Epithelial cell of prostate (primary cell): ENCODE measurements around the gene KRT16.

Experiments used
- DNase-seq: peaks from one replicate; pipeline ENCODE4 v3.0.0-alpha.2; 2011; ENCODE audit warnings: low read depth, low spot score
- H3K27ac ChIP-seq: fragments of 450-650 bp; 2 replicates; pipeline ENCODE4 v1.5.1; 2017; ENCODE audit warnings: mild to moderate bottlenecking

Gene KRT16

DNA sequence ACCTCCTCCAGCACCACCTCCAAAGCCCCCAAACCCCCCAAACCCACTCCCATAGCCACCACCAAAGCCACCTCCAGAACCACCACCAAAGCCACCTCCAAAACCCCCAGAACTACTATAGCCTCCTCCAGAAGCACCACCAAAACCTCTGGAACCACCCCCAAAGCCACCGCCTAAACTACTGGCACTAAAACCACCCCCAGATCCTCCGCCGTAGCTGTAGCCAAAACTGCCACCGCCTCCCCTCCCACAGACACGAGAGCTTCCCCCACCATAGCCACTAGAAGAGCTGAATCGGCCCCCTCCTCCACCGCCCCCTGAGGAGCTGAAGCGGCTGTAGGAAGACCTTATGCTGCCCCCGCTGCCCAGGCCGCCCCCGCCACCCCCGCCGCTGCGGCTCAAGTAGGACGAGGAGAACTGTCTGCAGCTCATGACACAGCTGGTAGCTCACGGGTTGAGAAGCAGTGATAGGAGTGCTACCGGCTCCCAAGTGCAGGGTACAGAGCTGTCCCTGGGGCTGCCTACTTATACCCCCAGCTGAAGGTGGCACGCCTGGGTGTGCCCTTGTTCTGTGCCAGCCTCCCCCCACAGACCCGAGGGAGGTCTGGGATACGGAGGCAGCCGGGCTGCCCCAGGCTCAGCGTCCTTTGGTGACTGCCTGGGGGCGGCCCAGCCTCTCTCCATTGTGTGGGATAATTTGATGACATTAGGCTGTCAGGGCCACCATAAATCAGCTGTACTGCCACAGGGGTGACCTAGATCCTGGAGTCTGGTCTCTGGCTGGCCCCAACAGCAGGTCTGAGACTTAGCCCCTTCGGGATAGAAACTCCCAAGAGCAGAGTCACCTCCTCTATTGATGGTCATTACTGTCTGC lies 40.8 kb downstream of the KRT16 start, which contains the start of gene KRT9:
Gene KRT9 (minus strand): TSS at position 499 of the 874 bp plus-strand sequence. CDS start 67 bp downstream, at position 432.
- H3K27ac ChIP-seq = no peak within 1 kb of the TSS
- no peak for DNase-seq

DNA sequence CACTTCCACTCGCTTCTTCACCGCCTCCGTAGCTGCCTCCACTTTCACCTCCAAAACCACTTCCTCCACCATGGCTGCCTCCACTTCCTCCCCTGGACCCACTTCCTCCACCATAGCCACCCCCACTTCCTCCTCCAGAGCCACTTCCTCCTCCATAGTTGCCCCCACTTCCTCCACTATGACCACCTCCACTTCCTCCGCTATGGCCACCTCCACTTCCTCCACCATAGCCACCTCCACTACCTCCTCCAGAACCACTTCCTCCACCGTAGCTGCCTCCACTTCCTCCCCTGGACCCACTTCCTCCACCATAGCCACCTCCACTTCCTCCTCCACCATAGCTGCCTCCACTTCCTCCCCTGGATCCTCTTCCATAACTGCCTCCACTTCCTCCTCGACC lies 45.2 kb downstream of the KRT16 start:
- H3K27ac ChIP-seq = no peak overlapping the region
- no peak for DNase-seq

- DNase-seq = no peak
- no peak overlapping the region for H3K27ac ChIP-seq
These were observed 47.2 kb downstream of the KRT16 start for GRCh38 chr17:41565338-41565737.

DNA sequence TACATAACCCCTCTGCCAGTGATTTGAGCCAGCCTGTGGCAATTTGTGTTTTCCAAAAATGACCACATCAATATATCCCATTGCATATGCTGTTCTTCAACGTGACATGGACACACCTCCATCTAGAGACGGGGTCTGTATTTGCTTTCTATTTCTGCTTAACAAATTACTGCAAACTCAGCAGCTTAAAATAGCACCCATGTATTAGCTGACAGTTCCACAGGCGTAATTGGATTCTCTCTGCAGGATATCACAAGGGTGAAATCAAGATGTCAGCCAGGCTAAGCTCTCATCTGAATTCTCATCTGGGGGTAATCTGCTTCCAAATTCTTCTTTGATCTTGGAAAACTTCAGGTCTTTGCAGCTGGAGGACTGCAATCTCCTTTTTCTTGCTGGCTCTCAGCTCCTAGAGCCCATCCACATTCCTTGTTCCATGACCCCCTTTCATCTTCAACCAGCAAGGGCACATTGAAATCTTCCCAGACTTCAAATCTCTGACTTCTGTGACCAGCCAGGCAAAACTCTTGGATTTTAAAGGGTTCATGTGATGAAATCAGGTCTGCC lies 48.9 kb downstream of the KRT16 start:
- no peak overlapping the region for H3K27ac ChIP-seq
- DNase-seq = no peak

- DNase-seq = no peak
- H3K27ac ChIP-seq = no peak overlapping the region
These were observed 51.0 kb downstream of the KRT16 start for GRCh38 chr17:41561554-41561953.
